HEK293 (cell line): ENCODE measurements around the gene INAVA.
"Not testable (repeated sequence)": the region's sequence is repeated elsewhere in the genome, so short reads cannot be mapped to it uniquely, and the experiment has no call there.

Experiments
- AEBP2 ChIP-seq: fragments of 450-650 bp; formaldehyde crosslinking; IDR thresholded peaks from 2 replicates; pipeline ENCODE4 v1.5.1; 2016; ENCODE audit warnings: missing biosample characterization, missing genetic modification characterization, borderline replicate concordance
- CTCF ChIP-seq: fragments of 450-650 bp; formaldehyde crosslinking; IDR thresholded peaks from 2 replicates; pipeline ENCODE4 v1.5.1; 2016; ENCODE audit warnings: missing biosample characterization, missing genetic modification characterization
- HOXC10 ChIP-seq: sonication (generic); formaldehyde crosslinking; IDR thresholded peaks from 2 replicates; pipeline ENCODE4 v1.8.1; 2023; ENCODE audit warnings: mild to moderate bottlenecking, missing genetic modification reagents
- KLF16 ChIP-seq: fragments of 450-650 bp; formaldehyde crosslinking; IDR thresholded peaks from 2 replicates; pipeline ENCODE4 v1.5.1; 2017; ENCODE audit warnings: missing biosample characterization, missing genetic modification characterization
- ZNF514 ChIP-seq: fragments of 450-650 bp; formaldehyde crosslinking; IDR thresholded peaks from 2 replicates; pipeline ENCODE4 v1.5.1; 2016; ENCODE audit warnings: missing biosample characterization, missing genetic modification characterization
- ZNF600 ChIP-seq: fragments of 450-650 bp; formaldehyde crosslinking; IDR thresholded peaks from 2 replicates; pipeline ENCODE4 v1.5.1; 2016; ENCODE audit warnings: missing biosample characterization, missing genetic modification characterization
- TF ChIP-seq, protein P1 (sequence below): IDR thresholded peaks from 2 replicates; pipeline ENCODE4 v1.6.1; 2011; ENCODE audit warnings: mild to moderate bottlenecking, low read depth, low read length, borderline replicate concordance
- TF ChIP-seq, protein P2 (sequence below): fragments of 450-650 bp; formaldehyde crosslinking; IDR thresholded peaks from 2 replicates; pipeline ENCODE4 v1.5.1; 2016; ENCODE audit warnings: missing biosample characterization, missing genetic modification characterization
- TF ChIP-seq, protein P3 (sequence below): fragments of 450-650 bp; formaldehyde crosslinking; IDR thresholded peaks from 2 replicates; pipeline ENCODE4 v1.5.1; 2016; ENCODE audit warnings: missing biosample characterization, missing genetic modification characterization

DNA sequence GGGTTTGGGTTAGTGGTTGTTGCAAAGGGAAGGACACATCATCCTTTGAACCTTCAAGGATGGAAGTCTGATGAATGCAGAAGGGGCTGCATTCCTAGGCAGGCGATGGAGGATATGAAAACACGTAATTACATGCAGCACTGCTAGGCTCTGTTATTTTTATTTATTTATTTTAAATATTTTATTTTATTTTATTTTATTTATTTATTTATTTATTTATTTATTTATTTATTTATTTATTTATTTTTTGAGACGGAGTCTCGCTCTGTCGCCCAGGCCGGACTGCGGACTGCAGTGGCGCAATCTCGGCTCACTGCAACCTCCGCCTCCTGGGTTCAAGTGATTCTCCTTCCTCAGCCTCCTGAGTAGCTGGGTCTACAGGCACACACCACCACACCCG is 69.2 kb downstream of the INAVA start:
- TF ChIP-seq CTCF (tag by site-specific recombination); AEBP2 (tag by site-specific recombination); ZNF514 (tag by site-specific recombination); HOXC10 (CRISPR knock-in tag); ZNF600 (tag by site-specific recombination); KLF16 (tag by site-specific recombination): not testable (repeated sequence)
- TF ChIP-seq, protein P1, sequence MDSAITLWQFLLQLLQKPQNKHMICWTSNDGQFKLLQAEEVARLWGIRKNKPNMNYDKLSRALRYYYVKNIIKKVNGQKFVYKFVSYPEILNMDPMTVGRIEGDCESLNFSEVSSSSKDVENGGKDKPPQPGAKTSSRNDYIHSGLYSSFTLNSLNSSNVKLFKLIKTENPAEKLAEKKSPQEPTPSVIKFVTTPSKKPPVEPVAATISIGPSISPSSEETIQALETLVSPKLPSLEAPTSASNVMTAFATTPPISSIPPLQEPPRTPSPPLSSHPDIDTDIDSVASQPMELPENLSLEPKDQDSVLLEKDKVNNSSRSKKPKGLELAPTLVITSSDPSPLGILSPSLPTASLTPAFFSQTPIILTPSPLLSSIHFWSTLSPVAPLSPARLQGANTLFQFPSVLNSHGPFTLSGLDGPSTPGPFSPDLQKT = not testable (repeated sequence)
- TF ChIP-seq, protein P2, sequence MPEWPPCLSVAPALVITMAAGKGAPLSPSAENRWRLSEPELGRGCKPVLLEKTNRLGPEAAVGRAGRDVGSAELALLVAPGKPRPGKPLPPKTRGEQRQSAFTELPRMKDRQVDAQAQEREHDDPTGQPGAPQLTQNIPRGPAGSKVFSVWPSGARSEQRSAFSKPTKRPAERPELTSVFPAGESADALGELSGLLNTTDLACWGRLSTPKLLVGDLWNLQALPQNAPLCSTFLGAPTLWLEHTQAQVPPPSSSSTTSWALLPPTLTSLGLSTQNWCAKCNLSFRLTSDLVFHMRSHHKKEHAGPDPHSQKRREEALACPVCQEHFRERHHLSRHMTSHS = not testable (repeated sequence)
- TF ChIP-seq, protein P3, sequence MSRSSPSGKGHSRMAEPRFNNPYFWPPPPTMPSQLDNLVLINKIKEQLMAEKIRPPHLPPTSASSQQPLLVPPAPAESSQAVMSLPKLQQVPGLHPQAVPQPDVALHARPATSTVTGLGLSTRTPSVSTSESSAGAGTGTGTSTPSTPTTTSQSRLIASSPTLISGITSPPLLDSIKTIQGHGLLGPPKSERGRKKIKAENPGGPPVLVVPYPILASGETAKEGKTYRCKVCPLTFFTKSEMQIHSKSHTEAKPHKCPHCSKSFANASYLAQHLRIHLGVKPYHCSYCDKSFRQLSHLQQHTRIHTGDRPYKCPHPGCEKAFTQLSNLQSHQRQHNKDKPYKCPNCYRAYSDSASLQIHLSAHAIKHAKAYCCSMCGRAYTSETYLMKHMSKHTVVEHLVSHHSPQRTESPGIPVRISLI (tag by site-specific recombination) = not testable (repeated sequence)
